ENCODE data around the gene ALS2.

DNA sequence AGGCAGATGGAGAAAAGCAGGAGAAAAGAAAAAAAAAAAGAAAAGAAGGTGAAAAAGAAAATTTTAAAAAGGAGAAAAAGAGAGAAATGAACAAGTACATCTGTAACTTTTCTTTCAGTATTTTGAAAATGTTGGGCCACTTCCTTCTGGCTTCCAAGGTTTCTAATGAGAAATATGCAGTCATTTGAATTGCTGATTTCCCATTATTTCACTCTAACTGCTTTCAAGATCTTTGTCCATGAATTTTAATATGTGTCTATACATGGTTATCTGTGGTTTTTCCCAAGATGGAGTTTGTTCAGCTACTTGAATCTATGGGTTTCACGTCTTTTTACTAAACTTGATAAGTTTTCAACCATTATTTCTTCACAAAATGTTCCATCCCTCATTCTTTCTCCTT lies 68.0 kb downstream of the ALS2 start:
- TF ChIP-seq, protein P1, sequence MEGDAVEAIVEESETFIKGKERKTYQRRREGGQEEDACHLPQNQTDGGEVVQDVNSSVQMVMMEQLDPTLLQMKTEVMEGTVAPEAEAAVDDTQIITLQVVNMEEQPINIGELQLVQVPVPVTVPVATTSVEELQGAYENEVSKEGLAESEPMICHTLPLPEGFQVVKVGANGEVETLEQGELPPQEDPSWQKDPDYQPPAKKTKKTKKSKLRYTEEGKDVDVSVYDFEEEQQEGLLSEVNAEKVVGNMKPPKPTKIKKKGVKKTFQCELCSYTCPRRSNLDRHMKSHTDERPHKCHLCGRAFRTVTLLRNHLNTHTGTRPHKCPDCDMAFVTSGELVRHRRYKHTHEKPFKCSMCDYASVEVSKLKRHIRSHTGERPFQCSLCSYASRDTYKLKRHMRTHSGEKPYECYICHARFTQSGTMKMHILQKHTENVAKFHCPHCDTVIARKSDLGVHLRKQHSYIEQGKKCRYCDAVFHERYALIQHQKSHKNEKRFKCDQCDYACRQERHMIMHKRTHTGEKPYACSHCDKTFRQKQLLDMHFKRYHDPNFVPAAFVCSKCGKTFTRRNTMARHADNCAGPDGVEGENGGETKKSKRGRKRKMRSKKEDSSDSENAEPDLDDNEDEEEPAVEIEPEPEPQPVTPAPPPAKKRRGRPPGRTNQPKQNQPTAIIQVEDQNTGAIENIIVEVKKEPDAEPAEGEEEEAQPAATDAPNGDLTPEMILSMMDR (conservative IDR thresholded peaks at IDR 0.05; ENCODE audit: low read depth, low read length): no peak
- TF ChIP-seq EZH2 (IDR thresholded peaks at IDR 0.05; ENCODE audit: borderline replicate concordance, low read depth, low read length, poor library complexity, severe bottlenecking): no peak

Data from A673 (cell line).